Caco-2 (cell line): ENCODE measurements around the gene ARSD. TPM values are rescaled to one million over a fixed set of nuclear protein-coding genes. Genes with fewer than 3 reads are reported as not detected.

Source experiments
- BruUV-seq: library from RNA; stranded (reverse); fragments of 400-500 nt; replicated peaks from 2 replicates; lab custom pipeline; 2021; lab: Mats Ljungman, UMichigan
- CTCF ChIA-PET: fragments of 300-600 bp; sonication (Branson Sonifier 250); formaldehyde crosslinking; loops from one replicate; lab custom pipeline; 2022; ENCODE audit warnings: antibody characterized with exemption; lab: Charles Lee
- POLR2A ChIA-PET: fragments of 300-600 bp; sonication (Branson Sonifier 250); formaldehyde crosslinking; loops from one replicate; lab custom pipeline; 2022; ENCODE audit warnings: antibody characterized with exemption; lab: Charles Lee
- DNase-seq, 2 experiments: peaks; one replicate each; pipeline versions ENCODE4 v3.0.0 to v3.0.0-alpha.2; 2020 to 2022
- H3K27me3 ChIP-seq: replicated peaks from 2 replicates; pipeline ENCODE4 v1.6.0; 2011; ENCODE audit warnings: low read length; ENCODE audit not compliant: control insufficient read depth, insufficient read depth
- H3K36me3 ChIP-seq: 2 replicates; pipeline ENCODE4 v1.5.1; 2011; ENCODE audit warnings: low read length; ENCODE audit not compliant: control insufficient read depth, insufficient read depth
- H3K4me1 ChIP-seq: fragments of 250-450 bp; sonication (Bioruptor Pico); 2 replicates; pipeline ENCODE4 v1.5.1; 2020; ENCODE audit warnings: mild to moderate bottlenecking
- H3K4me3 ChIP-seq: 2 replicates; pipeline ENCODE4 v1.5.1; 2011; ENCODE audit warnings: low read depth, mild to moderate bottlenecking, control low read depth, low read length
- H3K9me3 ChIP-seq: fragments of 250-450 bp; sonication (Bioruptor Pico); 2 replicates; pipeline ENCODE4 v1.5.1; 2020; ENCODE audit warnings: mild to moderate bottlenecking, moderate library complexity
- H3K27ac Mint-ChIP-seq: one replicate; pipeline ENCODE4 v1.8.0; 2022; ENCODE audit warnings: mixed read lengths; ENCODE audit not compliant: unreplicated experiment
- H3K27me3 Mint-ChIP-seq: one replicate; pipeline ENCODE4 v1.8.0; 2022; ENCODE audit warnings: mixed read lengths; ENCODE audit not compliant: insufficient read depth, unreplicated experiment
- H3K36me3 Mint-ChIP-seq: one replicate; pipeline ENCODE4 v1.8.0; 2022; ENCODE audit warnings: mild to moderate bottlenecking, mixed read lengths; ENCODE audit not compliant: insufficient read depth, unreplicated experiment
- H3K4me1 Mint-ChIP-seq: one replicate; pipeline ENCODE4 v1.8.0; 2022; ENCODE audit warnings: low read depth, mixed read lengths; ENCODE audit not compliant: unreplicated experiment
- H3K4me3 Mint-ChIP-seq: one replicate; pipeline ENCODE4 v1.8.0; 2022; ENCODE audit warnings: mild to moderate bottlenecking, moderate library complexity, mixed read lengths; ENCODE audit not compliant: unreplicated experiment
- H3K9me3 Mint-ChIP-seq: one replicate; pipeline ENCODE4 v1.8.0; 2022; ENCODE audit warnings: mixed read lengths; ENCODE audit not compliant: unreplicated experiment
- intact Hi-C: fragments of 100-400 bp; cut with micrococcal nuclease; formaldehyde crosslinking; loops from one replicate; pipeline ENCODE4 v1.10.0; 2022; ENCODE audit not compliant: unreplicated experiment
- total RNA-seq: library from RNA; stranded (reverse); gene quantifications from 2 replicates; pipeline ENCODE4 v1.2.3, GENCODE V29; 2022
- TF ChIP-seq, protein P1 (sequence below), 2 experiments: fragments of 200-600 bp in 1 of 2; IDR thresholded peaks; 1 replicate in 1 of 2; 2 replicates in 1 of 2; pipeline versions ENCODE4 v1.5.1 to v1.8.0; 2011 to 2022; ENCODE audit warnings: antibody characterized with exemption in 1 of 2, control low read depth in 1 of 2, inconsistent platforms in 1 of 2, low read depth in 1 of 2, low read length in 1 of 2, mild to moderate bottlenecking in 1 of 2, moderate library complexity in 1 of 2; ENCODE audit not compliant: insufficient read depth in 1 of 2, severe bottlenecking in 1 of 2, unreplicated experiment in 1 of 2

Gene ARSD
- total RNA-seq, 1 experiment from 2014 or later, result 5.8 TPM

DNA sequence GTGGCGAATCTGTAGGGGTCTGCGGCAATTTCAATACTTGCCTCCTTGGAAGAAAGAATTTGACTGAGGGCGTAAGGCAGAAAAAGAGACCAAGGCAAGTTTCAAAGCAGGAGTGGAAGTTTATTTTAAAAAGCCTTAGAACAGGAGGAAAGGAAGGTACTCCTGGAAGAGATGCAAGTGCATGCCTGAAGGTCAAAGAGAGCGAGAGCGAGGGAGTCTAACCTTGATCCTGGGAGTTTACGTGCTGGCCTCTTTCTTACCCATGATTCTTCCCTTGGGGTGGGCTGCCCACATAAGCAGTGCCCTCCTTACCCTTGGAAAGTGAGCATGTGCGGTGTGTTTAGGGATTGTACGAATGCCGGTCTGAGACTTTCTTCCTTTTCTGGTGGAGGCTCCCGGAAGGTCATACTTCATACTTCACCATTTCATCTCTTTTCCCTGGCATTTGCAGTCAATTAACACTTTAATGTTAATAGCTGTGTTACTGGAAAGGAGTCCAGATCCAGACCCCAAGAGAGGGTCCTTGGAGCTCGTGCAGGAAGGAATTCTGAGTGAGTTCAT lies 40.0 kb downstream of the ARSD start:
- Histone ChIP-seq H3K9me3 (no peaks in the 10 kb centered on the region), H3K27me3 (no peaks in the 10 kb centered on the region), H3K4me1 (peaks cover 11% of the 10 kb centered on the region; the same call in 1 of the 2 replicates), H3K36me3 (no peaks in the 10 kb centered on the region), H3K4me3 (peak overlapping the region; percentile 12; the same call in 1 of the 2 replicates)
- DNase-seq, result no peak
- CTCF ChIA-PET, result no interaction called here
- Mint-ChIP-seq H3K4me1 (peaks cover 27% of the 10 kb centered on the region), H3K36me3 (peaks cover 10% of the 10 kb centered on the region), H3K27me3 (no peaks in the 10 kb centered on the region), H3K27ac (peak overlapping the region; percentile 97), H3K4me3 (peak overlapping the region; percentile 80), H3K9me3 (no peaks in the 10 kb centered on the region)
- intact Hi-C loops, result no loop called here
- BruUV-seq, result no TSS peak
- TF ChIP-seq, protein P1, sequence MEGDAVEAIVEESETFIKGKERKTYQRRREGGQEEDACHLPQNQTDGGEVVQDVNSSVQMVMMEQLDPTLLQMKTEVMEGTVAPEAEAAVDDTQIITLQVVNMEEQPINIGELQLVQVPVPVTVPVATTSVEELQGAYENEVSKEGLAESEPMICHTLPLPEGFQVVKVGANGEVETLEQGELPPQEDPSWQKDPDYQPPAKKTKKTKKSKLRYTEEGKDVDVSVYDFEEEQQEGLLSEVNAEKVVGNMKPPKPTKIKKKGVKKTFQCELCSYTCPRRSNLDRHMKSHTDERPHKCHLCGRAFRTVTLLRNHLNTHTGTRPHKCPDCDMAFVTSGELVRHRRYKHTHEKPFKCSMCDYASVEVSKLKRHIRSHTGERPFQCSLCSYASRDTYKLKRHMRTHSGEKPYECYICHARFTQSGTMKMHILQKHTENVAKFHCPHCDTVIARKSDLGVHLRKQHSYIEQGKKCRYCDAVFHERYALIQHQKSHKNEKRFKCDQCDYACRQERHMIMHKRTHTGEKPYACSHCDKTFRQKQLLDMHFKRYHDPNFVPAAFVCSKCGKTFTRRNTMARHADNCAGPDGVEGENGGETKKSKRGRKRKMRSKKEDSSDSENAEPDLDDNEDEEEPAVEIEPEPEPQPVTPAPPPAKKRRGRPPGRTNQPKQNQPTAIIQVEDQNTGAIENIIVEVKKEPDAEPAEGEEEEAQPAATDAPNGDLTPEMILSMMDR (IDR thresholded peaks at IDR 0.05; ENCODE audit: insufficient read depth in 1 of 2, low read depth in 1 of 2, low read length in 1 of 2, severe bottlenecking in 1 of 2, unreplicated experiment in 1 of 2), result no peak
- POLR2A ChIA-PET, result no interaction called here

- Histone ChIP-seq H3K36me3 (no peaks in the 10 kb centered on the region), H3K4me1 (peaks cover 11% of the 10 kb centered on the region; the same call in 1 of the 2 replicates), H3K9me3 (no peaks in the 10 kb centered on the region), H3K4me3 (no peak overlapping the region), H3K27me3 (no peaks in the 10 kb centered on the region)
- no TSS peak for BruUV-seq
- Mint-ChIP-seq H3K27me3 (no peaks in the 10 kb centered on the region), H3K9me3 (no peaks in the 10 kb centered on the region), H3K4me3 (peak overlapping the region; percentile 80), H3K36me3 (peaks cover 10% of the 10 kb centered on the region), H3K4me1 (peaks cover 23% of the 10 kb centered on the region), H3K27ac (peak overlapping the region; percentile 97)
- TF ChIP-seq, protein P1 (IDR thresholded peaks at IDR 0.05; ENCODE audit: insufficient read depth in 1 of 2, low read depth in 1 of 2, low read length in 1 of 2, severe bottlenecking in 1 of 2, unreplicated experiment in 1 of 2), result no peak
- ChIA-PET POLR2A (no interaction called here), CTCF (no interaction called here)
- DNase-seq, result no peak
- intact Hi-C loops, result no loop called here
These were observed 40.8 kb downstream of the ARSD start for GRCh38 chrX:2888309-2888708.

- Mint-ChIP-seq H3K27me3 (no peaks in the 10 kb centered on the region), H3K27ac (no peak overlapping the region), H3K9me3 (no peaks in the 10 kb centered on the region), H3K4me3 (no peak overlapping the region), H3K4me1 (peaks cover 7% of the 10 kb centered on the region), H3K36me3 (peaks cover 17% of the 10 kb centered on the region)
- DNase-seq, result no peak
- ChIA-PET POLR2A (no interaction called here), CTCF (interaction anchor here (0.5 kb wide), 1 partner anchor 24 kb away, joined by 3 read pairs; no protein-coding TSS in a partner anchor)
- no TSS peak for BruUV-seq
- no peaks in the 10 kb centered on the region for H3K4me1 ChIP-seq
- no peak overlapping the region for H3K4me3 ChIP-seq
- intact Hi-C loops, result no loop called here
- TF ChIP-seq, protein P1 (IDR thresholded peaks at IDR 0.05; ENCODE audit: insufficient read depth in 1 of 2, low read depth in 1 of 2, low read length in 1 of 2, severe bottlenecking in 1 of 2, unreplicated experiment in 1 of 2), result no peak
- H3K27me3 ChIP-seq, result no peaks in the 10 kb centered on the region
- H3K36me3 ChIP-seq, result no peaks in the 10 kb centered on the region
- H3K9me3 ChIP-seq, result no peaks in the 10 kb centered on the region
These were observed 45.4 kb downstream of the ARSD start for GRCh38 chrX:2883770-2884169.
